Measurements from ENCODE around the gene SIRPB1. TPM values are rescaled to one million over a fixed set of nuclear protein-coding genes. Genes with fewer than 3 reads are reported as not detected.

Gene SIRPB1
- total RNA-seq, 1 donor from 2014 or later: 1.6 TPM

GRCh38 chr20:1656844-1657243 is 37.0 kb upstream of the SIRPB1 start:
- peaks cover 20% of the 10 kb centered on the region for H3K27me3 Mint-ChIP-seq (ENCODE audit: low read depth)
- no peaks in the 10 kb centered on the region for H3K9me3 Mint-ChIP-seq (ENCODE audit: low read depth)
- no peak overlapping the region for H3K4me3 Mint-ChIP-seq (ENCODE audit: unreplicated experiment)
- TF ChIP-seq, protein P1, sequence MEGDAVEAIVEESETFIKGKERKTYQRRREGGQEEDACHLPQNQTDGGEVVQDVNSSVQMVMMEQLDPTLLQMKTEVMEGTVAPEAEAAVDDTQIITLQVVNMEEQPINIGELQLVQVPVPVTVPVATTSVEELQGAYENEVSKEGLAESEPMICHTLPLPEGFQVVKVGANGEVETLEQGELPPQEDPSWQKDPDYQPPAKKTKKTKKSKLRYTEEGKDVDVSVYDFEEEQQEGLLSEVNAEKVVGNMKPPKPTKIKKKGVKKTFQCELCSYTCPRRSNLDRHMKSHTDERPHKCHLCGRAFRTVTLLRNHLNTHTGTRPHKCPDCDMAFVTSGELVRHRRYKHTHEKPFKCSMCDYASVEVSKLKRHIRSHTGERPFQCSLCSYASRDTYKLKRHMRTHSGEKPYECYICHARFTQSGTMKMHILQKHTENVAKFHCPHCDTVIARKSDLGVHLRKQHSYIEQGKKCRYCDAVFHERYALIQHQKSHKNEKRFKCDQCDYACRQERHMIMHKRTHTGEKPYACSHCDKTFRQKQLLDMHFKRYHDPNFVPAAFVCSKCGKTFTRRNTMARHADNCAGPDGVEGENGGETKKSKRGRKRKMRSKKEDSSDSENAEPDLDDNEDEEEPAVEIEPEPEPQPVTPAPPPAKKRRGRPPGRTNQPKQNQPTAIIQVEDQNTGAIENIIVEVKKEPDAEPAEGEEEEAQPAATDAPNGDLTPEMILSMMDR (IDR thresholded peaks at IDR 0.05): no peak
- no peaks in the 10 kb centered on the region for H3K36me3 Mint-ChIP-seq (ENCODE audit: low read depth)
- H3K27ac Mint-ChIP-seq (ENCODE audit: unreplicated experiment): no peak overlapping the region
- no peak for DNase-seq (ENCODE audit: low spot score)
- H3K4me1 Mint-ChIP-seq (ENCODE audit: low read depth): no peaks in the 10 kb centered on the region

DNA sequence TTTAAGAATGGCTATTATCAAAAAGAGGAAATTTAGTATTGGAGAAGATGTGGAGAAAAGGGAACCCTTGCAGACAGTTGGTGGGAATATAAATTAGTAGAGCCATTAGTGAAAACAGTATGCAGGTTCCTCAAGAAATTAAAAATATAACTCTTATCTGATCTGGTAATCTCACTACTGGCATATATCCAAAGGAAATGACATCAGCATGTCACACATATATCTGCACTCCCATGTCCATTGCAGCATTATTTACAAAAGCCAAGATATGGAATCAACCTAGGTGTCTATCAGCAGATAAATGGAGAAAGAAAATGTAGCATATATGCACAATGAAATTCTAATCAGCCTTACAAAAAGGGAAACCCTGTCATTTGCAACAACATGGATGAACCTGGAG is 35.2 kb upstream of the SIRPB1 start:
- no peak overlapping the region for H3K4me3 Mint-ChIP-seq (ENCODE audit: unreplicated experiment)
- no peak overlapping the region for H3K27ac Mint-ChIP-seq (ENCODE audit: unreplicated experiment)
- no peak for DNase-seq (ENCODE audit: low spot score)
- H3K27me3 Mint-ChIP-seq (ENCODE audit: low read depth): peaks cover 19% of the 10 kb centered on the region
- TF ChIP-seq, protein P1 (IDR thresholded peaks at IDR 0.05): no peak
- no peaks in the 10 kb centered on the region for H3K4me1 Mint-ChIP-seq (ENCODE audit: low read depth)
- no peaks in the 10 kb centered on the region for H3K9me3 Mint-ChIP-seq (ENCODE audit: low read depth)
- no peaks in the 10 kb centered on the region for H3K36me3 Mint-ChIP-seq (ENCODE audit: low read depth)

DNA sequence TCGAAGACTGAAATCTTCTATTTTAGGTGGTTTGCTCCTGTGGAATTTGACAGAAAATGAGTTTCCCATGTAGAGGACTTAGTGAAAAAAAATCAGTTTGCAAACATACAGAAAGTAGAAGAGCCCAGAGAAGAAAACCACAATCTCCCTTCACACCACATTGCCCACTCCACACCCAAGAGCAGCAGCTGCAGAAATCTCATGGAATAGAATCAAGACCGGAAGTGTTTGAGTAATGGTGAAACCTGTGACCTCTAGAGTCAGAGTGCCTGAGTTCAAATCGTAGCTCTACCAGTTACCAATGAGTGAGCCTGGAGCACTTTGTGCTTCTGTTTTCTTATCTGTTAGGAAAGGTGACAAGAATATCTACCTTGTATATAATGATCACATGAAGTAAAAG is 33.2 kb upstream of the SIRPB1 start:
- Mint-ChIP-seq H3K27ac (ENCODE audit: unreplicated experiment) (no peak overlapping the region), H3K36me3 (ENCODE audit: low read depth) (no peaks in the 10 kb centered on the region), H3K27me3 (ENCODE audit: low read depth) (peaks cover 6% of the 10 kb centered on the region), H3K9me3 (ENCODE audit: low read depth) (no peaks in the 10 kb centered on the region), H3K4me1 (ENCODE audit: low read depth) (no peaks in the 10 kb centered on the region), H3K4me3 (ENCODE audit: unreplicated experiment) (no peak overlapping the region)
- TF ChIP-seq, protein P1 (IDR thresholded peaks at IDR 0.05): no peak
- DNase-seq (ENCODE audit: low spot score): no peak

GRCh38 chr20:1652104-1652503 is 32.3 kb upstream of the SIRPB1 start:
- Mint-ChIP-seq H3K9me3 (ENCODE audit: low read depth) (no peaks in the 10 kb centered on the region), H3K36me3 (ENCODE audit: low read depth) (no peaks in the 10 kb centered on the region), H3K27me3 (ENCODE audit: low read depth) (peaks cover 3% of the 10 kb centered on the region), H3K27ac (ENCODE audit: unreplicated experiment) (no peak overlapping the region), H3K4me3 (ENCODE audit: unreplicated experiment) (no peak overlapping the region), H3K4me1 (ENCODE audit: low read depth) (no peaks in the 10 kb centered on the region)
- no peak for DNase-seq (ENCODE audit: low spot score)
- TF ChIP-seq, protein P1 (IDR thresholded peaks at IDR 0.05): no peak

- no peak overlapping the region for H3K4me3 Mint-ChIP-seq (ENCODE audit: unreplicated experiment)
- H3K27me3 Mint-ChIP-seq (ENCODE audit: low read depth): peaks cover 3% of the 10 kb centered on the region
- DNase-seq (ENCODE audit: low spot score): no peak
- no peaks in the 10 kb centered on the region for H3K4me1 Mint-ChIP-seq (ENCODE audit: low read depth)
- H3K9me3 Mint-ChIP-seq (ENCODE audit: low read depth): no peaks in the 10 kb centered on the region
- H3K36me3 Mint-ChIP-seq (ENCODE audit: low read depth): no peaks in the 10 kb centered on the region
- no peak overlapping the region for H3K27ac Mint-ChIP-seq (ENCODE audit: unreplicated experiment)
- TF ChIP-seq, protein P1 (IDR thresholded peaks at IDR 0.05): no peak
Observed at GRCh38 chr20:1651268-1652058, 31.7 kb upstream of the SIRPB1 start.

All from chondrocyte (in vitro differentiated cells).